Measurements from ENCODE around the gene ANKRD17. TPM values are rescaled to one million over a fixed set of nuclear protein-coding genes. Genes with fewer than 3 reads are reported as not detected.

The ANKRD17 gene
- total RNA-seq, 1 donor from 2014 or later: 91.9 TPM

DNA sequence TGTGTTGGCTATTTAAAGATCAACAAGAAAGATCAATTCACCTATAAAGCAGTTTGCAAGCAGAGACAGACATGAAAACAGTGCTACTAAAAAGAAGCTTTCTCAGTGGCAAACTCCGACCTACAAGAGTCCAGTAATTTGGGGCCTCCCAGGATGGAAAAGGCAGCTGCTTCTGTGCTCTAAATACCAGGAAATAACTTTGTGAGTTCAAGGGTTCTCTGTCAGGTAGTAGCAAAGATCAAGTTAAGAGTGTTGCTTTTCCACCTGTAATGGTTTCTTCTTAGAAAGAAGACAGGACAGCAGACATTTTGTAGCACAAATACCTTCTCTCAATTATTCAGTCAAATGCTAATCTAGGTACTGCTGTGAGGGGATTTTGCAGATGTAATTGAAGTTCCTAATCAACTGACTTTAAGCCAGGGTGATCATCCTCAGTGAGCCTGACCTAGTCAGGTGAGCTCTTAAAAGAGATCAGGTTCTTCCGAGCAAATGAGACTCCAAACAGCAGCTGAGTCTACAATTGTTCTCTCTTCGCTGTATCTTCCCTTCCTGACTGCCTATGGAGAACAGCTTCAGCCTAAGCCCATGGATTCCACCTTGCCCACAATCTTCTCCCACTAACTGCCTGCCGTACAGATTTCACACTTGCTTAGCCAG, 13.5 kb downstream of the ANKRD17 start:
- no peak for TF ChIP-seq CTCF (IDR thresholded peaks at IDR 0.05; ENCODE audit: insufficient read depth, low read depth, low read length)
- FAIRE-seq: no peak
- H3K4me2 ChIP-seq (ENCODE audit: low read length): no peak overlapping the region
- H3K27ac Mint-ChIP-seq (ENCODE audit: unreplicated experiment): no peak overlapping the region
- H3K4me3 ChIP-seq (ENCODE audit: insufficient read depth, low read depth, low read length): no peak overlapping the region
- H3K36me3 ChIP-seq (ENCODE audit: insufficient read depth, low read length): no peaks in the 10 kb centered on the region
- H4K20me1 ChIP-seq (ENCODE audit: insufficient read depth, low read length): peaks cover 73% of the 10 kb centered on the region
- peaks cover 24% of the 10 kb centered on the region for H3K4me1 Mint-ChIP-seq (ENCODE audit: low read depth, unreplicated experiment)
- no peaks in the 10 kb centered on the region for H3K27me3 Mint-ChIP-seq (ENCODE audit: low read depth, unreplicated experiment)
- no peaks in the 10 kb centered on the region for H3K9me3 Mint-ChIP-seq (ENCODE audit: unreplicated experiment)
- H3K9me3 ChIP-seq (ENCODE audit: insufficient read depth, low read depth, low read length): no peaks in the 10 kb centered on the region
- H3K4me1 ChIP-seq (ENCODE audit: insufficient read depth, low read length): no peaks in the 10 kb centered on the region
- no peak overlapping the region for H3K27ac ChIP-seq (ENCODE audit: low read depth, low read length)
- H3K36me3 Mint-ChIP-seq (ENCODE audit: low read depth, unreplicated experiment): peaks cover 4% of the 10 kb centered on the region
- no peak for DNase-seq (ENCODE audit: low read depth)
- no peak overlapping the region for H2AFZ ChIP-seq (ENCODE audit: low read depth, low read length)
- H3K79me2 ChIP-seq (ENCODE audit: insufficient read depth, low read length): peaks cover 100% of the 10 kb centered on the region
- no peaks in the 10 kb centered on the region for H3K27me3 ChIP-seq (ENCODE audit: insufficient read depth, low read length)
- no peak overlapping the region for H3K9ac ChIP-seq (ENCODE audit: low read length)
- no peak overlapping the region for H3K4me3 Mint-ChIP-seq (ENCODE audit: unreplicated experiment)

- Histone ChIP-seq H3K27ac (ENCODE audit: low read depth, low read length) (no peak overlapping the region), H4K20me1 (ENCODE audit: insufficient read depth, low read length) (peaks cover 53% of the 10 kb centered on the region), H3K27me3 (ENCODE audit: insufficient read depth, low read length) (no peaks in the 10 kb centered on the region), H3K9me3 (ENCODE audit: insufficient read depth, low read depth, low read length) (no peaks in the 10 kb centered on the region), H2AFZ (ENCODE audit: low read depth, low read length) (no peak overlapping the region), H3K36me3 (ENCODE audit: insufficient read depth, low read length) (peaks cover 7% of the 10 kb centered on the region), H3K4me2 (ENCODE audit: low read length) (no peak overlapping the region), H3K4me1 (ENCODE audit: insufficient read depth, low read length) (no peaks in the 10 kb centered on the region), H3K79me2 (ENCODE audit: insufficient read depth, low read length) (peaks cover 98% of the 10 kb centered on the region), H3K9ac (ENCODE audit: low read length) (no peak overlapping the region), H3K4me3 (ENCODE audit: insufficient read depth, low read depth, low read length) (no peak overlapping the region)
- peaks cover 23% of the 10 kb centered on the region for H3K36me3 Mint-ChIP-seq (ENCODE audit: low read depth, unreplicated experiment)
- H3K4me1 Mint-ChIP-seq (ENCODE audit: low read depth, unreplicated experiment): peaks cover 5% of the 10 kb centered on the region
- H3K27ac Mint-ChIP-seq (ENCODE audit: unreplicated experiment): no peak overlapping the region
- FAIRE-seq (no peak), DNase-seq (ENCODE audit: low read depth) (no peak)
- H3K9me3 Mint-ChIP-seq (ENCODE audit: unreplicated experiment): peaks cover 4% of the 10 kb centered on the region
- TF ChIP-seq CTCF (IDR thresholded peaks at IDR 0.05; ENCODE audit: insufficient read depth, low read depth, low read length) (no peak), EZH2 (IDR thresholded peaks at IDR 0.05; ENCODE audit: insufficient read depth, low read length) (no peak)
- no peaks in the 10 kb centered on the region for H3K27me3 Mint-ChIP-seq (ENCODE audit: low read depth, unreplicated experiment)
- no peak overlapping the region for H3K4me3 Mint-ChIP-seq (ENCODE audit: unreplicated experiment)
Measured at GRCh38 chr4:73237044-73237443, 21.6 kb downstream of the ANKRD17 start.

- Histone ChIP-seq H3K79me2 (ENCODE audit: insufficient read depth, low read length) (peaks cover 98% of the 10 kb centered on the region), H3K4me3 (ENCODE audit: insufficient read depth, low read depth, low read length) (no peak overlapping the region), H3K4me1 (ENCODE audit: insufficient read depth, low read length) (no peaks in the 10 kb centered on the region), H3K4me2 (ENCODE audit: low read length) (no peak overlapping the region), H3K27ac (ENCODE audit: low read depth, low read length) (no peak overlapping the region), H3K27me3 (ENCODE audit: insufficient read depth, low read length) (no peaks in the 10 kb centered on the region), H3K9me3 (ENCODE audit: insufficient read depth, low read depth, low read length) (no peaks in the 10 kb centered on the region), H3K36me3 (ENCODE audit: insufficient read depth, low read length) (peaks cover 7% of the 10 kb centered on the region), H3K9ac (ENCODE audit: low read length) (no peak overlapping the region), H2AFZ (ENCODE audit: low read depth, low read length) (no peak overlapping the region), H4K20me1 (ENCODE audit: insufficient read depth, low read length) (peaks cover 60% of the 10 kb centered on the region)
- Mint-ChIP-seq H3K27ac (ENCODE audit: unreplicated experiment) (no peak overlapping the region), H3K4me1 (ENCODE audit: low read depth, unreplicated experiment) (peaks cover 3% of the 10 kb centered on the region), H3K36me3 (ENCODE audit: low read depth, unreplicated experiment) (peaks cover 23% of the 10 kb centered on the region), H3K4me3 (ENCODE audit: unreplicated experiment) (no peak overlapping the region), H3K9me3 (ENCODE audit: unreplicated experiment) (peaks cover 4% of the 10 kb centered on the region), H3K27me3 (ENCODE audit: low read depth, unreplicated experiment) (no peaks in the 10 kb centered on the region)
- no peak for TF ChIP-seq CTCF (IDR thresholded peaks at IDR 0.05; ENCODE audit: insufficient read depth, low read depth, low read length)
- TF ChIP-seq EZH2 (IDR thresholded peaks at IDR 0.05; ENCODE audit: insufficient read depth, low read length): no peak
- FAIRE-seq: no peak
- DNase-seq (ENCODE audit: low read depth): no peak
Measured at GRCh38 chr4:73236151-73236550, 22.4 kb downstream of the ANKRD17 start.
